SK-N-SH treated with all-trans-retinoic acid at 6 μM for 48 hours (cell line): Measurements from ENCODE around the gene LRRC4B.

ENCODE experiments used
- ATAC-seq: fragments of 200-7000 bp; cut with Tn5 transposase; 3 replicates; pipeline ENCODE4 v1.9.1; 2020; ENCODE audit warnings: mild to moderate bottlenecking, moderate library complexity
- ARNTL ChIP-seq: fragments of 450-650 bp; formaldehyde crosslinking; IDR thresholded peaks from 2 replicates; pipeline ENCODE4 v1.5.0; 2020; ENCODE audit warnings: low read depth, mild to moderate bottlenecking, moderate library complexity, borderline replicate concordance
- BACH2 ChIP-seq: fragments of 250-450 bp; sonication (Bioruptor Pico); IDR thresholded peaks from 2 replicates; pipeline ENCODE4 v1.9.0; 2021; ENCODE audit warnings: mild to moderate bottlenecking, borderline replicate concordance
- CSDC2 ChIP-seq: fragments of 250-450 bp; sonication (Bioruptor Pico); IDR thresholded peaks from 2 replicates; pipeline ENCODE4 v1.5.0; 2020; ENCODE audit warnings: mild to moderate bottlenecking, moderate library complexity
- ESRRG ChIP-seq: fragments of 250-450 bp; sonication (Bioruptor Pico); IDR thresholded peaks from 2 replicates; pipeline ENCODE4 v1.6.1; 2021; ENCODE audit warnings: mild to moderate bottlenecking
- GLIS3 ChIP-seq: fragments of 250-450 bp; sonication (Bioruptor Pico); IDR thresholded peaks from 2 replicates; pipeline ENCODE4 v1.5.0; 2020; ENCODE audit warnings: mild to moderate bottlenecking, moderate library complexity
- OSR1 ChIP-seq: fragments of 250-450 bp; sonication (Bioruptor Pico); IDR thresholded peaks from 2 replicates; pipeline ENCODE4 v1.8.0; 2022; ENCODE audit warnings: moderate library complexity, mild to moderate bottlenecking, inconsistent platforms
- PPARA ChIP-seq: fragments of 250-450 bp; sonication (Bioruptor Pico); IDR thresholded peaks from 2 replicates; pipeline ENCODE4 v1.5.0; 2020; ENCODE audit warnings: mild to moderate bottlenecking, borderline replicate concordance
- RARB ChIP-seq: fragments of 250-450 bp; sonication (Bioruptor Pico); IDR thresholded peaks from 2 replicates; pipeline ENCODE4 v1.8.0; 2021; ENCODE audit warnings: mild to moderate bottlenecking, moderate library complexity
- SNAI2 ChIP-seq: fragments of 250-450 bp; sonication (Bioruptor Pico); IDR thresholded peaks from 2 replicates; pipeline ENCODE4 v1.5.0; 2020; ENCODE audit warnings: mild to moderate bottlenecking, moderate library complexity
- TCF4 ChIP-seq: fragments of 250-450 bp; sonication (Bioruptor Pico); IDR thresholded peaks from 2 replicates; pipeline ENCODE4 v1.8.0; 2021; ENCODE audit warnings: mild to moderate bottlenecking, moderate library complexity, borderline replicate concordance
- TOX ChIP-seq: fragments of 250-450 bp; sonication (Bioruptor Pico); IDR thresholded peaks from 2 replicates; pipeline ENCODE4 v1.8.0; 2021; ENCODE audit warnings: mild to moderate bottlenecking, moderate library complexity, borderline replicate concordance
- ZC3H10 ChIP-seq: fragments of 250-450 bp; sonication (Bioruptor Pico); IDR thresholded peaks from 2 replicates; pipeline ENCODE4 v1.5.1; 2021; ENCODE audit warnings: mild to moderate bottlenecking, moderate library complexity
- ZFP3 ChIP-seq: fragments of 250-450 bp; sonication (Bioruptor Pico); IDR thresholded peaks from 2 replicates; pipeline ENCODE4 v1.5.0; 2020; ENCODE audit warnings: mild to moderate bottlenecking, moderate library complexity
- ZFP30 ChIP-seq: fragments of 450-650 bp; formaldehyde crosslinking; IDR thresholded peaks from 2 replicates; pipeline ENCODE4 v1.5.0; 2022; ENCODE audit warnings: mild to moderate bottlenecking, moderate library complexity
- ZNF565 ChIP-seq: fragments of 450-650 bp; formaldehyde crosslinking; conservative IDR thresholded peaks from 2 replicates; pipeline ENCODE4 v1.5.0; 2020; ENCODE audit warnings: low read depth, mild to moderate bottlenecking, moderate library complexity
- ZNF70 ChIP-seq: fragments of 450-650 bp; formaldehyde crosslinking; IDR thresholded peaks from 2 replicates; pipeline ENCODE4 v1.5.0; 2020; ENCODE audit warnings: mild to moderate bottlenecking, moderate library complexity
- ZNF8 ChIP-seq: fragments of 450-650 bp; formaldehyde crosslinking; IDR thresholded peaks from 2 replicates; pipeline ENCODE4 v1.5.0; 2020; ENCODE audit warnings: mild to moderate bottlenecking, moderate library complexity
- TF ChIP-seq, protein P1 (sequence below): fragments of 250-450 bp; sonication (Bioruptor Pico); IDR thresholded peaks from 2 replicates; pipeline ENCODE4 v1.5.1; 2021; ENCODE audit warnings: mild to moderate bottlenecking, moderate library complexity
- TF ChIP-seq, protein P2 (sequence below): fragments of 250-450 bp; sonication (Bioruptor Pico); IDR thresholded peaks from 2 replicates; pipeline ENCODE4 v1.5.0; 2020; ENCODE audit warnings: mild to moderate bottlenecking, moderate library complexity
- TF ChIP-seq, protein P3 (sequence below): fragments of 250-450 bp; sonication (Bioruptor Pico); IDR thresholded peaks from 2 replicates; pipeline ENCODE4 v1.8.0; 2020; ENCODE audit warnings: mild to moderate bottlenecking, moderate library complexity, borderline replicate concordance
- TF ChIP-seq, protein P4 (sequence below): fragments of 250-450 bp; sonication (Bioruptor Pico); IDR thresholded peaks from 2 replicates; pipeline ENCODE4 v1.5.1; 2020; ENCODE audit warnings: low read depth, mild to moderate bottlenecking, moderate library complexity
- TF ChIP-seq, protein P5 (sequence below): fragments of 250-450 bp; sonication (Bioruptor Pico); IDR thresholded peaks from 2 replicates; pipeline ENCODE4 v1.8.0; 2021; ENCODE audit warnings: low read depth, mild to moderate bottlenecking, moderate library complexity, borderline replicate concordance

LRRC4B gene

DNA sequence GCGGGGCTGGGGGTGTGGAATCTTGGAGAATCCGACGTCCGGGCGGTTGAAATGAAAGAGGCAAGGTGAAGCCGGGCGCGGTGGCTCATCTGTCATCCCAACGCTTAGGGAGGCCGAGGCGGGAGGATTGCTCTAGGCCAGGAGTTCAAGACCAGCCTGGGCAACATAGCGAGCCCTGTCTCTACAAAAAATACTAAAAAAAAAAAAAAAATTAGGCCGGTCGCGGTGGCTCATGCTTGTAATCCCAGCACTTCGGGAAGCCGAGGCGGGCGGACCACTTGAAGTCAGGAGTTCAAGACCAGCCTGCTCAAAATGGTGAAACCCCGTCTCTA, 91.4 kb downstream of the LRRC4B start:
- no peak for ATAC-seq
- TF ChIP-seq, protein P1, sequence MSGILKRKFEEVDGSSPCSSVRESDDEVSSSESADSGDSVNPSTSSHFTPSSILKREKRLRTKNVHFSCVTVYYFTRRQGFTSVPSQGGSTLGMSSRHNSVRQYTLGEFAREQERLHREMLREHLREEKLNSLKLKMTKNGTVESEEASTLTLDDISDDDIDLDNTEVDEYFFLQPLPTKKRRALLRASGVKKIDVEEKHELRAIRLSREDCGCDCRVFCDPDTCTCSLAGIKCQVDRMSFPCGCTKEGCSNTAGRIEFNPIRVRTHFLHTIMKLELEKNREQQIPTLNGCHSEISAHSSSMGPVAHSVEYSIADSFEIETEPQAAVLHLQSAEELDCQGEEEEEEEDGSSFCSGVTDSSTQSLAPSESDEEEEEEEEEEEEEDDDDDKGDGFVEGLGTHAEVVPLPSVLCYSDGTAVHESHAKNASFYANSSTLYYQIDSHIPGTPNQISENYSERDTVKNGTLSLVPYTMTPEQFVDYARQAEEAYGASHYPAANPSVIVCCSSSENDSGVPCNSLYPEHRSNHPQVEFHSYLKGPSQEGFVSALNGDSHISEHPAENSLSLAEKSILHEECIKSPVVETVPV: no peak
- TF ChIP-seq, protein P2, sequence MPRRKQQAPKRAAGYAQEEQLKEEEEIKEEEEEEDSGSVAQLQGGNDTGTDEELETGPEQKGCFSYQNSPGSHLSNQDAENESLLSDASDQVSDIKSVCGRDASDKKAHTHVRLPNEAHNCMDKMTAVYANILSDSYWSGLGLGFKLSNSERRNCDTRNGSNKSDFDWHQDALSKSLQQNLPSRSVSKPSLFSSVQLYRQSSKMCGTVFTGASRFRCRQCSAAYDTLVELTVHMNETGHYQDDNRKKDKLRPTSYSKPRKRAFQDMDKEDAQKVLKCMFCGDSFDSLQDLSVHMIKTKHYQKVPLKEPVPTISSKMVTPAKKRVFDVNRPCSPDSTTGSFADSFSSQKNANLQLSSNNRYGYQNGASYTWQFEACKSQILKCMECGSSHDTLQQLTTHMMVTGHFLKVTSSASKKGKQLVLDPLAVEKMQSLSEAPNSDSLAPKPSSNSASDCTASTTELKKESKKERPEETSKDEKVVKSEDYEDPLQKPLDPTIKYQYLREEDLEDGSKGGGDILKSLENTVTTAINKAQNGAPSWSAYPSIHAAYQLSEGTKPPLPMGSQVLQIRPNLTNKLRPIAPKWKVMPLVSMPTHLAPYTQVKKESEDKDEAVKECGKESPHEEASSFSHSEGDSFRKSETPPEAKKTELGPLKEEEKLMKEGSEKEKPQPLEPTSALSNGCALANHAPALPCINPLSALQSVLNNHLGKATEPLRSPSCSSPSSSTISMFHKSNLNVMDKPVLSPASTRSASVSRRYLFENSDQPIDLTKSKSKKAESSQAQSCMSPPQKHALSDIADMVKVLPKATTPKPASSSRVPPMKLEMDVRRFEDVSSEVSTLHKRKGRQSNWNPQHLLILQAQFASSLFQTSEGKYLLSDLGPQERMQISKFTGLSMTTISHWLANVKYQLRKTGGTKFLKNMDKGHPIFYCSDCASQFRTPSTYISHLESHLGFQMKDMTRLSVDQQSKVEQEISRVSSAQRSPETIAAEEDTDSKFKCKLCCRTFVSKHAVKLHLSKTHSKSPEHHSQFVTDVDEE: no peak
- TF ChIP-seq, protein P3, sequence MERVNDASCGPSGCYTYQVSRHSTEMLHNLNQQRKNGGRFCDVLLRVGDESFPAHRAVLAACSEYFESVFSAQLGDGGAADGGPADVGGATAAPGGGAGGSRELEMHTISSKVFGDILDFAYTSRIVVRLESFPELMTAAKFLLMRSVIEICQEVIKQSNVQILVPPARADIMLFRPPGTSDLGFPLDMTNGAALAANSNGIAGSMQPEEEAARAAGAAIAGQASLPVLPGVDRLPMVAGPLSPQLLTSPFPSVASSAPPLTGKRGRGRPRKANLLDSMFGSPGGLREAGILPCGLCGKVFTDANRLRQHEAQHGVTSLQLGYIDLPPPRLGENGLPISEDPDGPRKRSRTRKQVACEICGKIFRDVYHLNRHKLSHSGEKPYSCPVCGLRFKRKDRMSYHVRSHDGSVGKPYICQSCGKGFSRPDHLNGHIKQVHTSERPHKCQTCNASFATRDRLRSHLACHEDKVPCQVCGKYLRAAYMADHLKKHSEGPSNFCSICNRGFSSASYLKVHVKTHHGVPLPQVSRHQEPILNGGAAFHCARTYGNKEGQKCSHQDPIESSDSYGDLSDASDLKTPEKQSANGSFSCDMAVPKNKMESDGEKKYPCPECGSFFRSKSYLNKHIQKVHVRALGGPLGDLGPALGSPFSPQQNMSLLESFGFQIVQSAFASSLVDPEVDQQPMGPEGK (CRISPR knock-in tag): no peak
- TF ChIP-seq ZFP3 (CRISPR knock-in tag) (no peak), OSR1 (CRISPR knock-in tag) (no peak), ESRRG (CRISPR knock-in tag) (no peak), ZNF70 (CRISPR knock-in tag) (no peak), ZNF8 (no peak), RARB (CRISPR knock-in tag) (no peak), ZC3H10 (CRISPR knock-in tag) (no peak), CSDC2 (no peak), ZNF565 (CRISPR knock-in tag) (no peak), ZFP30 (CRISPR knock-in tag) (no peak), GLIS3 (CRISPR knock-in tag) (no peak), BACH2 (CRISPR knock-in tag) (no peak)
- TF ChIP-seq, protein P4, sequence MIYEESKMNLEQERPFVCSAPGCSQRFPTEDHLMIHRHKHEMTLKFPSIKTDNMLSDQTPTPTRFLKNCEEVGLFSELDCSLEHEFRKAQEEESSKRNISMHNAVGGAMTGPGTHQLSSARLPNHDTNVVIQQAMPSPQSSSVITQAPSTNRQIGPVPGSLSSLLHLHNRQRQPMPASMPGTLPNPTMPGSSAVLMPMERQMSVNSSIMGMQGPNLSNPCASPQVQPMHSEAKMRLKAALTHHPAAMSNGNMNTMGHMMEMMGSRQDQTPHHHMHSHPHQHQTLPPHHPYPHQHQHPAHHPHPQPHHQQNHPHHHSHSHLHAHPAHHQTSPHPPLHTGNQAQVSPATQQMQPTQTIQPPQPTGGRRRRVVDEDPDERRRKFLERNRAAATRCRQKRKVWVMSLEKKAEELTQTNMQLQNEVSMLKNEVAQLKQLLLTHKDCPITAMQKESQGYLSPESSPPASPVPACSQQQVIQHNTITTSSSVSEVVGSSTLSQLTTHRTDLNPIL: no peak
- TF ChIP-seq, protein P5, sequence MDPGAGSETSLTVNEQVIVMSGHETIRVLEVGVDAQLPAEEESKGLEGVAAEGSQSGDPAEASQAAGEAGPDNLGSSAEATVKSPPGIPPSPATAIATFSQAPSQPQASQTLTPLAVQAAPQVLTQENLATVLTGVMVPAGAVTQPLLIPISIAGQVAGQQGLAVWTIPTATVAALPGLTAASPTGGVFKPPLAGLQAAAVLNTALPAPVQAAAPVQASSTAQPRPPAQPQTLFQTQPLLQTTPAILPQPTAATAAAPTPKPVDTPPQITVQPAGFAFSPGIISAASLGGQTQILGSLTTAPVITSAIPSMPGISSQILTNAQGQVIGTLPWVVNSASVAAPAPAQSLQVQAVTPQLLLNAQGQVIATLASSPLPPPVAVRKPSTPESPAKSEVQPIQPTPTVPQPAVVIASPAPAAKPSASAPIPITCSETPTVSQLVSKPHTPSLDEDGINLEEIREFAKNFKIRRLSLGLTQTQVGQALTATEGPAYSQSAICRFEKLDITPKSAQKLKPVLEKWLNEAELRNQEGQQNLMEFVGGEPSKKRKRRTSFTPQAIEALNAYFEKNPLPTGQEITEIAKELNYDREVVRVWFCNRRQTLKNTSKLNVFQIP (CRISPR knock-in tag): no peak
- TF ChIP-seq, all 23 proteins: peak for 0

DNA sequence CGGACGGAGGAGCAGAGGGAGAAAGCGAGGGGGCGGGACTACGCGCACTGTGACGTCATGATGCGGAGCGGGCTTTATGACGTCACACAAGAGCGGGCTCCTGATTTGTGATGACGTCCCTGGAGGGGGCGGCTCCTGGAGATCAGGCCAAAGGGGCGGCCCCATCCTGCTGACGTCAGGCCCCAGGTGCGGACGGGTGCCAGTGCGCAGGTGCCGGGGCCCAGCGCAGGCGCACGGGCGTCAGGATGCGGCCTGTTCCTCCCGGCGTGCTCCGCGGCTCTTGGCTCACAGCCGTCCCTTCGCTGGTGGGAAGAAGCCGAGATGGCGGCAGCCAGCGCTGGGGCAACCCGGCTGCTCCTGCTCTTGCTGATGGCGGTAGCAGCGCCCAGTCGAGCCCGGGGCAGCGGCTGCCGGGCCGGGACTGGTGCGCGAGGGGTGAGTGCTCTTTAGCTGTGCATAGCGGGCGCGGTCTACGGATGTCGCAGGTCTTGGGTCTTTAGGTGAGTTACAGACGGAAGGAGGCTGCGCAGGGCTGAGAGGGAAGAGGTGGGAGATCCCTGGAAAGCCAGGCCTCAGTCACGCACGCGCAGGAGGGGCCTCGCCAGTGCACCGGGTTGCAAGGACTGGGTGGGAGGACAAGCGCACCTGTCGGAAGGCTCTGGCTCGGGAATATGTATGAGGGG, 91.9 kb downstream of the LRRC4B start, which contains the start of the genes EMC10 and GARIN5A:
Gene EMC10 (plus strand): TSS at position 284 of the 683 bp plus-strand sequence. CDS start 38 bp downstream, at position 322.
Gene GARIN5A (minus strand): TSS at position 625 of the 683 bp plus-strand sequence. CDS start 460 bp downstream, at position 165.
- ATAC-seq: peak; percentile 95
- TF ChIP-seq TCF4 (CRISPR knock-in tag) (no peak), ZC3H10 (CRISPR knock-in tag) (no peak), PPARA (no peak), RARB (CRISPR knock-in tag) (no peak), ARNTL (CRISPR knock-in tag) (no peak), OSR1 (CRISPR knock-in tag) (no peak), TOX (no peak), ESRRG (CRISPR knock-in tag) (no peak), ZNF70 (CRISPR knock-in tag) (no peak; the same call in 1 of the 2 replicates), ZFP3 (CRISPR knock-in tag) (0 out of 2 replicates have a peak, but pooled peaks have one; percentile 58), ZNF8 (no peak), GLIS3 (CRISPR knock-in tag) (no peak), ZFP30 (CRISPR knock-in tag) (no peak), ZNF565 (CRISPR knock-in tag) (0 out of 2 replicates have a peak, but pooled peaks have one; percentile 39), SNAI2 (CRISPR knock-in tag) (no peak)
- TF ChIP-seq, protein P4: no peak
